Parathyroid adenoma (tissue), 2 donors: ENCODE measurements around the gene DLGAP4.

Experiments used
- H2AFZ ChIP-seq: fragments of 300-600 bp; sonication (generic); one replicate; pipeline ENCODE4 v1.7.0; 2017; ENCODE audit warnings: antibody characterized with exemption, mild to moderate bottlenecking
- H3K27ac ChIP-seq: fragments of 300-600 bp; sonication (generic); one replicate; pipeline ENCODE4 v1.7.0; 2017
- H3K27me3 ChIP-seq: fragments of 300-600 bp; sonication (generic); one replicate; pipeline ENCODE4 v1.7.0; 2017; ENCODE audit warnings: low read length; ENCODE audit not compliant: control insufficient read depth, insufficient read depth
- H3K36me3 ChIP-seq: fragments of 300-600 bp; sonication (generic); one replicate; pipeline ENCODE4 v1.7.0; 2017; ENCODE audit warnings: low read length; ENCODE audit not compliant: control insufficient read depth, insufficient read depth
- H3K4me1 ChIP-seq: fragments of 300-600 bp; sonication (generic); one replicate; pipeline ENCODE4 v1.7.0; 2017; ENCODE audit warnings: control low read depth
- H3K4me2 ChIP-seq: fragments of 300-600 bp; sonication (generic); one replicate; pipeline ENCODE4 v1.7.0; 2017; ENCODE audit warnings: low read length
- H3K4me3 ChIP-seq: fragments of 300-600 bp; sonication (generic); one replicate; pipeline ENCODE4 v1.7.0; 2017; ENCODE audit warnings: low read depth, low read length
- H3K79me2 ChIP-seq: fragments of 300-600 bp; sonication (generic); one replicate; pipeline ENCODE4 v1.7.0; 2017; ENCODE audit warnings: control low read depth
- H3K9ac ChIP-seq: fragments of 300-600 bp; sonication (generic); one replicate; pipeline ENCODE4 v1.7.0; 2017; ENCODE audit warnings: mild to moderate bottlenecking
- H3K9me3 ChIP-seq: fragments of 300-600 bp; sonication (generic); one replicate; pipeline ENCODE4 v1.7.0; 2017; ENCODE audit warnings: low read length; ENCODE audit not compliant: control insufficient read depth
- CTCF ChIP-seq: fragments of 300-600 bp; sonication (generic); IDR thresholded peaks from one replicate; pipeline ENCODE4 v1.7.0; 2017; ENCODE audit warnings: antibody characterized with exemption, mild to moderate bottlenecking
- donor health status: primary hyperparathyroidism.

The DLGAP4 gene

DNA sequence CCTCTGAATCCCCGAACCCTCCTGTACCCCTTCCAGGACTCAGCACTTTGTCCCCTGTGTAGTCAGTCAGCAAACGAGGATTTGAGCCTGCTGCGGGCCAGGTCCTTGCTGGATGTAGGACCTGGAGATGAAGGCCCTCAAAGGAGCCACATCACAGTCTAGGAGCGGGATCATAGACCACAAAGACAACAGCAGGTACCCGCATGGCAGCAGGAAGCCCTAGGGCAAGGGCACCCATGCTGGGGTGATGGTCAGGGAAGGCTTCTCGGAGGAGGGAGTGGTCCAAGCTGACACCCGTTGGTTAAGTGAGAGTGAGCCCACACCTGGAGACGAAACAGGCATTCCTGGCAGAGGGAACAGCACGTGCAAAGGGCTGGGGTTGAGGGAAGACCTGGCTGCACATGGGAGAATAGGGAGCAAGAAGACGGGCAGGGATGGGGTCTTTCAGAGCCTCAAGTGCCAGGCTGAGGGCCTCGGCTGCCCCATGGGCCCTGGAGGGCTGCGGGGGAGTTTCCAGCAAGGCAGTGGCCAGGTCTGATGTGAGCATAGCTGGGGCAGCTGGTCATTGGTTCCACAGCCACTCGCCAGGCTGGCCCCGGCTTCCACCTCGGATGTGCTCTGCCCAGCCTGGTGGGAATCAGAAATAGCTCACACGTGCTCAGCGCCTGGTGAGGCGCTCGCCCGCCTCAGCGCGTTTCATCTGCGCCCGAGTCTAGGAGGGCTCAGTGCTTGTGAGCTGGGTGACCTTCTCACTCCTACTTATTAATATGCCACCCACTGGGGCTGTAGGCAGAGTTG is 15.0 kb downstream of the DLGAP4 start:
- H3K9ac ChIP-seq, result no peak overlapping the region
- no peak overlapping the region for H3K27ac ChIP-seq

DNA sequence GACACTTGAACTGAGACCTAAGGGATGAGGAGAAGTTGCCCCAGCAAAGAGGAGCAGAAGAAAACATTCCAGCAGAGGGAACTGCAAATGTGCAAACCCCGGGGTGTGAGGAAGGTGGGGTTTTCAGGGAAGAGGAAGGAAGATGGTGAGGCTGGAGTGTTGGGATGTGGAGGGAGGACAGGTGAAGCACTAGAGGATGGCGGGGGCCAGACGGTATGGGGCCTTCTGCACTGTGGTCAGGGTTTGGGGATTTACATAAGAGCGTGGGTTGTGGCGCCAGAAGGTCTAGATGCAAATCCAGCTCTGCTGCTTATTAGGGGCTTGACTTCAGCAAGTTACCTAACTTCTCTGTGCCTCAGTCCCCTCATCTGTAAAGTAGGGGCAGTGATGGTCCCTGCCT is 16.0 kb downstream of the DLGAP4 start:
- Histone ChIP-seq H3K27ac (no peak overlapping the region), H3K4me3 (no peak overlapping the region), H3K27me3 (no peaks in the 10 kb centered on the region), H3K4me2 (no peak overlapping the region), H3K36me3 (no peaks in the 10 kb centered on the region), H3K4me1 (no peaks in the 10 kb centered on the region), H3K9me3 (no peaks in the 10 kb centered on the region), H3K79me2 (no peaks in the 10 kb centered on the region), H3K9ac (no peak overlapping the region), H2AFZ (no peak overlapping the region)
- no peak for TF ChIP-seq CTCF

More for the DNA sequence above, 15.0 kb downstream of the DLGAP4 start:
- no peaks in the 10 kb centered on the region for H3K36me3 ChIP-seq
- H3K4me1 ChIP-seq, result no peaks in the 10 kb centered on the region
- no peak overlapping the region for H3K4me3 ChIP-seq
- no peak for TF ChIP-seq CTCF
- no peaks in the 10 kb centered on the region for H3K79me2 ChIP-seq
- H3K4me2 ChIP-seq, result no peak overlapping the region
- H3K9me3 ChIP-seq, result no peaks in the 10 kb centered on the region
- no peaks in the 10 kb centered on the region for H3K27me3 ChIP-seq
- H2AFZ ChIP-seq, result no peak overlapping the region

GRCh38 chr20:36330091-36330490 is 24.0 kb downstream of the DLGAP4 start:
- Histone ChIP-seq H3K27me3 (no peaks in the 10 kb centered on the region), H3K9me3 (no peaks in the 10 kb centered on the region), H3K79me2 (no peaks in the 10 kb centered on the region), H3K4me2 (no peak overlapping the region), H3K9ac (no peak overlapping the region), H3K36me3 (no peaks in the 10 kb centered on the region), H3K27ac (no peak overlapping the region), H3K4me3 (no peak overlapping the region), H3K4me1 (no peaks in the 10 kb centered on the region), H2AFZ (no peak overlapping the region)
- TF ChIP-seq CTCF, result no peak

DNA sequence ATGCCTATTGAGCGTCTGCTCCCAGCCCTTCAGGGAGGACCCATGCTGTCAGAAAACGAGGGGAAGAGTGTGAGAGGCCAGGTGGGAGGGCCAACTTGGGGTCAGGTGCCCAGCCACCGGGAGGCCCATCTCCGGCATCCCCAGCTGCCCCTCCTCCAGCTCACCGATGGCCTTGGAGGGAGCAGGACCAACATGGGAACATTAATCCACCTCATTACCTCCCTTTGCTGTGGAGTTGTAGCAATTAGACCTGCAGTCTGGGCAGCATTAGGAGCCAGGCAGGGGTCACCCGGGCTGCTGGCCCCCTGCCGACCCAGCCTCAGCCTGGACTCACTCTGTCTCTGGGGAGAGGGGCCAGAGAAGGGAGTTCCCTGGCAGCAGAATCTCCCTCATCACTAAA is 25.1 kb downstream of the DLGAP4 start:
- no peak overlapping the region for H3K4me3 ChIP-seq
- no peaks in the 10 kb centered on the region for H3K79me2 ChIP-seq
- no peak for TF ChIP-seq CTCF
- H2AFZ ChIP-seq, result no peak overlapping the region
- no peaks in the 10 kb centered on the region for H3K4me1 ChIP-seq
- H3K9me3 ChIP-seq, result no peaks in the 10 kb centered on the region
- H3K27me3 ChIP-seq, result no peaks in the 10 kb centered on the region
- no peak overlapping the region for H3K9ac ChIP-seq
- no peak overlapping the region for H3K27ac ChIP-seq
- H3K4me2 ChIP-seq, result no peak overlapping the region
- H3K36me3 ChIP-seq, result no peaks in the 10 kb centered on the region

DNA sequence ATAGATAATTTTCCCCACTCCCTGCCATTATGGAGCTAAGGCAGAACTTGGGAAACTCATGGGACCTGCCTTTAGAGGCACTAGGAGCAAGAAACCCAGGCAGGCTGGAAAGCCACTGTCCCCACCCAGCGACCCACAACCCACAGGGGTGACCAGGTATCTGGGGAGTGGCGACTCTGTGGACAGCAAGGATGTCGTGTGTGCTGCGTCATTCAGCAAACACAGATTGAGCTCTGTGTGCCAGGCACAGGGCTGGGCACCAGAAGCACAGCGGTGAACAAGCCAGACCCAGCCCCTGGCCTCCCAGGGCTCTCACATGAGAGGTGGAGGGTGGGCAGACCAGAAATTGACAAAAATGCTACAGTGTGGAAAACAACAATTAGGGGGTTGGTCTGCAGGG is 27.7 kb downstream of the DLGAP4 start:
- Histone ChIP-seq H3K27ac (no peak overlapping the region), H3K4me1 (no peaks in the 10 kb centered on the region), H3K27me3 (no peaks in the 10 kb centered on the region), H3K36me3 (no peaks in the 10 kb centered on the region), H3K4me3 (no peak overlapping the region), H3K9ac (no peak overlapping the region), H3K9me3 (no peaks in the 10 kb centered on the region), H2AFZ (no peak overlapping the region), H3K4me2 (no peak overlapping the region), H3K79me2 (no peaks in the 10 kb centered on the region)
- TF ChIP-seq CTCF, result no peak
